Fibroblast of skin of abdomen (primary cell): ENCODE results near the gene BNC2.
A peak's percentile ranks its signal among the peaks of the same experiment; 100 is the strongest.

ENCODE experiments used
- DNase-seq: peaks from one replicate; pipeline ENCODE4 v3.0.0-alpha.2; 2013

BNC2 gene

GRCh38 chr9:16817002-16817401, 53.5 kb downstream of the BNC2 start:
- DNase-seq = no peak

- DNase-seq = no peak
Observed at GRCh38 chr9:16816011-16816410, 54.5 kb downstream of the BNC2 start.

DNA sequence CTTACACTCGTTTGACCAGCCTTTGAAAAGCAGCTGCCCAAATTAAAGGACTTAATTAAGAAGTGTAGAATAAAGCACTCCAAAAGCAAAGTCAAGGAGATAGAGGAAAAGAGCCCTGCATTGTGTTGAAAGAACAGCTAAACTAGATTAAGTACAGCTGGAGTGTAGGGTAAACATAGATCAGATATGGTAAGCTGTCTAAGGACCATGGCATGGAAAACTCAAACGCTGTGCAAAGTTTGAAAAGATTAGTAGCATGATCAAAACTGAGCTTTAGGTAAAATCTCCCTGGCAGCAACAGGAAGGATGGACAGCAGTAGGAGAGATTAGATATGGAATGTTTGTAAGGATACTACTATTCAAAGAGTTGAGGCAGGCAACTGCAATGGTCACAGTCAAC, 55.4 kb downstream of the BNC2 start:
- DNase-seq = no peak

DNA sequence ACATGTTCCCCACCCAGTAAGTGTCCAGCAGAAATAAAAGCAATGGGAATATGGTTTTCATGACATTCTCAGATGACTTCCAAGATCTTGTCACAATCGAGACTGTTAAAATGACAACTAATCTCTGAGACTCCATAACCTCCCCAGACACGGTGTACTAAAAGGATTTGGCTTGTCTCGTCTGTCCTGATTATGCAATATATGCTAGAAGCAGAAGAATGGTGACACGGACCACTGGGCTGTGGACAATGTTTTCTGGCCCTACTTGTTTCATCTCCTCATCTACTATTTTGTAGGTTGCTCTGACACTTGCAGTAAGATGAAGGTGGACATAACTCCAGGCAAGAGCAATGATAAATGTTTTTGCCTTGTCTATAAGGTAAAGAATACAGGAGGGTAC, 56.6 kb downstream of the BNC2 start:
- DNase-seq = no peak

DNA sequence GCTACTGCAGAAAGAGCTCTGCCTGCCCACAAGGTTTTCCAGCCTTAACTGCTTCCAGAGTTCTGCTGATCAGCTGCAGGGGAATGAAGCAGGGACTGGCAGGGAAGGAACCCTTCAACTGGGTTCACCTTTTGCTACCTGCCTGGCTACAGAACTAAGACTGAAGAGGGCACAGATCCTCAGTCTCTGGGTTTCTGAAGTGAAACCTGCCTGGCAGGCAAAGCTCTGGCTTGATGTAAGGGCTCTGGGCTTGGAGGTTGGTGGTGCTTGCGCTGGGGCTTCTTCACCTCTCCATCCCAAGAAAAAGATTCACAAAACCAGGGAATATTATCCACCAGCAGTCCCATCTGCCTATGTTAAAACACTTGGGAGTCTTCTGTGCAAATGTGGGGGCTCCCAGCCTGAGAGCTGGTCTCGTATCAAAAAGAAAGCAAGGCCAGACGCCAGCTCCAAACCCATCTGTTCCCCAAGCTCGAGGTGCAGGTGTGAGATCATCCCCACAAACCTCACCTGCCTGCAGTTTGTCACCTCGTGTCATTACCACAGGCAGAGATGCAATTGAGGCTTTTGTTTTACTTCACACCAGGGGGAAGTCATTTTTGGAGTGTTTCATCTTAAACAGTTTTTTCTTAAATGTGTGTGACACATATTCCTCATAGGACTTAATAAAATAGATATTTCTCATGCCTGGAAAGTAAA, 58.3 kb downstream of the BNC2 start:
- no peak for DNase-seq

- no peak for DNase-seq
Observed at GRCh38 chr9:16809912-16810610, 60.4 kb downstream of the BNC2 start.

DNA sequence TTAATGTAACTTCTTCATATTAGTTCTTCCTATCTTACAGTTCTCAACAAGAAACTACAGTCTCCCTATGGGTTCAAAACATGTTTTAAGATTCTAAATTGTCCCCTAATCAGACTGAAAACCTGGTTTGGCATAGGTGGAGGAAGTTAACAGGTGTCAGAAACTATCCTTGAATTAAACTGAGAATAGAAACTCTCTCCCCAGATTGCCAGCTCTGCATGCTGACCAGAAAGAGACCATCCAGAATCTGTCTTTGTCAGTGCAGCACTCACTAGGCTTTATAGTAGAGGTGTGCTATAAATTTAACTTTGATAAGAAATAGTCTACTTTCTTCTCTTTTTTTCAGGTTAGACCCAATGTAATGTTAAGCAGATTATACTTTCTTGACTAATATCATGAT, 63.8 kb downstream of the BNC2 start:
- no peak for DNase-seq

GRCh38 chr9:16803648-16804047, 66.8 kb downstream of the BNC2 start:
- DNase-seq = no peak

DNA sequence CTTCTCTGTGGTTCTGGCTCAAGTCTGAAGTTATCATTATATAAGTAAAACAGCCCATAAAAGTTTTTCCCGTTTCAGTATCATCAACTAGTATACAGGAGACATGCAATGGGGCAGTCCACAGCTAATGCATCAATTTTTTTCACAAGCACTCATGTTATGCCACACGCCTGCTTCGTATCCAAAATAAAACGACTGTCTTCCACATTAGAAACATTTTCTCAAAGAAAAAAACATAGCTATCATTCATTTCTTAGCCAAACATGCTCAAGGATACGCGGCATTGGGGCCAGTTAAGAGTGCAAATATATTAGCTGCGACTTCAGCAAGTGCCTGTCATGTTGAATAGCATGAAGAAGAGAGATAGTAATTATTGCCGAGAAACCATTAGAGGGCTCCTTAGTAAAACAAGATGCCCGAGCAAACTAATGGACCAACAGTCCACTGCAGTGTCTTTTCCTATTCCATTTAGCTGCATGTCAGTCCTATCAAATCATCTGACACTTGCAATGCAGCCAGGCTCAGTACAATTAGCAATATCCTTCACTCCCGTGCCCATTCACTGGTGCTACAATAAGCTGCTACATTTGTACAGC, 68.5 kb downstream of the BNC2 start:
- DNase-seq = no peak

GRCh38 chr9:16796304-16796825, 74.1 kb downstream of the BNC2 start:
- DNase-seq = no peak

DNA sequence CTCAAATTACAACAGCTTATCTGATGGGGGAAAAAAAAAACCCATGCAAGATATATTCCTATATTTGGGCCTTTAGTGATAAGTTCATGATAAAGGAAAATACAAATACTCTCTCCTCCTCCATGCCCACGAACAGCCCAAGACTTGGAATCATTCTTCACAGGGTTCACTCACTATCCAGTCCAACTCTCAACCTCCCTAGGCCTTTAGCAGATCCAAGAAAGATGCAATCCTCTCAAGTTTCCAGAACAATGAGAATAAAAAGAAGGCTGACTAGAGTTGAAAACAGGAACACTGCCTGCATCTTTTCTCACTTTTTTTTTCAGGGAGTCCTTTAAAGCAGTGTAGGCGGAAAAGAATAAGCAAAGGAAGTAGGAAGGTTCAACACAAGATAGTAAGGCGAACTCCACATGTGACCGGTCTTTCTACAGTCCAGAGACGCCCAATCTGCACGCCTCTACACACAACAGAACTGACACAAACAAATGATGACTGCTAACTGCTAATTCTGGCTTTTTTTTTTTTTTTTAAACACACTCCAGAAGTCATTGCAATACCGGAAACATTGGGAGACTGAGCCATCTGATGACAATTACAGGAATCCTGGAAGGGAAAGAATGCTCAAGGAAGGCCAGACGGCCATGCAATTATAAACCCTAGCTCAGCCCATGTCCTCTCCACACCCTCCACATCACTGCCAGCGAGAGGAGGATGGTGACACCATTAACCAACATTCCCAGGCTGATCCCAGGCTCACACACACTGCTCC, 75.4 kb downstream of the BNC2 start:
- peak; percentile 96 for DNase-seq

DNA sequence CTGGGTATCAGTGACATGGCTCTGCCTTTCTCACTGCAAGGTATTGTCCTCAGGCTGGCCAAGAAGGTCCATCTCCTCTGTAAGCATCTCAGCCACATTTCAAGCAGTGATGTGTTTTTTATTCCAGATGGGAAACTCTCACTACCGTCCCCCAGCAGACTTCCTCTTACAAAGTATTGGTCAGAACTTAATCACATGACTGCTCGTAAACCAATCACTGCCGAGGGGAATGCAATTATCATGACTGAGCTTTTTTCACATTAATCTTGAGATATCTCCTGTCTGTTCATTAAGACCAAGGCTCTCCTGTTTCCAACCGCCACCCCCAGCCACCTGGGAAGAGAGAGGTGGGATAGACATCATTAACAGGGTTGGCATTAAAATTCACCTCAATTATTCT, 76.4 kb downstream of the BNC2 start:
- no peak for DNase-seq

GRCh38 chr9:16787724-16788123, 82.7 kb downstream of the BNC2 start:
- peak; percentile 39 for DNase-seq

DNA sequence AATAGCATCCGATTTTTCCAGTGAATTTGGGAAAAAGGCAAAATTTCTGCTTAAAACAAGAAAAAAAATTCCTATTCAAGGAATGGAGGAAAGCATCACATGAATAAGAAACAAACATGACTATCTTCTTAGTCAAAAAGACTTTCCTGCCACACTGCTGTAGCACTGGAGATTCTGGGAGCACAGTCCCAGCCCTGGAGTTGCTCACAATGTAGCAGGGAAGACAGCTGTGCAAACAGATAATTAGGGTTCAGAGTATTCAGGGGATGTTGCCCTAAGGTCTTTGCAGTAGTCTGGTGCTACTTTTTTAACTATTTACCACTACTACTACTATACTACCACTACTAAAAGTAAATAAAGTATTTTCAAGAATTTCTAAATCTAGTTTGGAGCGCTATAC, 86.5 kb downstream of the BNC2 start:
- no peak for DNase-seq

GRCh38 chr9:16782490-16782889, 88.0 kb downstream of the BNC2 start:
- DNase-seq = no peak

DNA sequence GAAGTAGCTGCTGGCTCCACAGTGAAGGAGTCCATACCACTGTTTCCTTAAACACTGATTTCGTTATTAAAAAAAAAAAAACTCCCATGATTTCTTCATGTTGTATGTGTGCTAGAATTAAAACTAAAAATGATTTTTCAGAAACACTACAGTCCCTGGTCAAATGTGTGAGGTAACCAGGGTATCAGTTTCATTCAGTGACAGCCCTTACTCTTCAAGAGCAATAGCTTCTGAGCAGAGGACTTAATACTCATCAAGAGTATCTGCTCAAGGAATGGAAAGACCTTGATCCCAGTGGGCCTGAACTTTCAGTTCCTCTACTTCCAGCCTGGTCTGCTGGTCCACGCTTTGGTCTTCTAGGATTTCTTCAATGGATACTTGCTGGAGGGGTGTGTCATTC, 95.1 kb downstream of the BNC2 start:
- no peak for DNase-seq

- DNase-seq = no peak
Observed at GRCh38 chr9:16773617-16774016, 96.9 kb downstream of the BNC2 start.

DNA sequence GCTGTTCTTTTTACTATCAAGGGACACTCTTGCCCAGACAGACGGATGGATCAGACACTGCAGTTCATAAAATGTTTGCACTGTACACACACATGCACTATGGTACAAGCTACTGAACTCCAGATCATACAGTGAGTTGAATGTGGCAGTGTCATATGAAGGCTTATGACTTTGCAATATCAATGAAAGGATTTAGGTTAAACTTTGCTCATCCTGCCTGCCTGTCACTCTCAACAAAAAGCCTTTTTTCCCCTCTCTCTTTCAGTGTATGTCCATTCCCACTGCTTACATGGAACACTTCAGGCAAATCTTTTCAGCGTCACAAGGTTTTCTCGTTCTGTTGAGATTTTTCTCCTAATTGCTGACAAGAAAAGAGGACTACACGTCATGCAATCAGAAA, 97.4 kb downstream of the BNC2 start:
- DNase-seq = no peak

DNA sequence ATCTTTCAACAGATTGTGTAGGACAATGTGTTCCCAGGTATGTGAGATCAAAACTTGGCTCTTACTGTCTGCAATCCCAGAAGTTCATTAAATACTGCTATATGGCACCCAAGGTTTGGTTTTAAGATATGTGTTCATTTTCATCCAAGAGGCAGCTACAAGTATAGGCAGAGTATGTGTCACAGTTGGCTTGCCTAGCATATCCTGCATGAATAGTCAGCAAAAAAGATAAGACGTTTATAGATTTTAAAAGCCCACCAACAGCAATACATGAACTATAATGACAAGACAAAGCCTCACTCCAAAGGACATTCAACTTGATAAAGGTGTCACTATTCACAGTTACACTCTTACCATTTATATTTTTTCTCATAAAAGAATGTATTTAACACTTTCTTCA, 99.1 kb downstream of the BNC2 start:
- DNase-seq = no peak

DNA sequence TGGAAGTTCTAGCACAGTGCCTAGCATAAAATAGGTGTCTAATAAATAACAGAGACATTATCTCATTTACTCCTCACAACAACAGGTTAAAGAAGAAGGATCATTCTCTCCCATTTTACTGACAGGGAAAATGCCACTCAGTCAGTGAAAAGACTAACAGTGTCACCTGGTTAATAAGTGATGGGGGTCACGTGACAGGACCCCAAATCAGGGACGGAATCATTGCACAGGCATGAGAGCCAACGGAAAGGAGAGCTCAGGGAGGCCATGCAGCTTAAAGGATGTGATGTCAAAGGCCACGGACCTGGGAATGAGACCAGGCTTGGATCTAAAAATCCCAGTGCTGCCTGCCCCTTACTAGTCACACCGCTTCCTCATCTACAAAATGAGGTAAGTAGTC, 101.2 kb downstream of the BNC2 start:
- no peak for DNase-seq

- no peak for DNase-seq
Observed at GRCh38 chr9:16768816-16769215, 101.7 kb downstream of the BNC2 start.

DNA sequence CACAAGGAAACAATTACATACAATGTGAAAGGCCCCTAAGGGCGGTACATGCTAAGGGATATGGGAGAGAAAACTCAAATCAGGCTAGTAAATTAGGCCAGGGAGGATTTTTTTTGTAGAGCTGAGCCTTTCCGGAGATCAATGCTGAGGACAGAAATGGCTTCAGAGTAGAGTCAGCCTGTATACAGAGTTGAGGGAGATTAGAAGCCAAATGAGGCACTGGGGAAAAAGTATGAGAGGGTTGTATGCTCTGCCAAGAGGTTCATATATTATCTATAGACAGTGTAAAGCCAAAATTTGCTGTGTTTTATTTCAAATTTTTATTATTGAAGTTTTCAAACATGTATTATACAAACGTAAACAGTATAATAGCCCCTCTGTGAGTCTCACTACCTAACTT, 103.1 kb downstream of the BNC2 start:
- no peak for DNase-seq

- no peak for DNase-seq
Observed at GRCh38 chr9:16763946-16764345, 106.5 kb downstream of the BNC2 start.
